K562 (cell line): ENCODE measurements around the gene ZNF236. TPM values are rescaled to one million over a fixed set of nuclear protein-coding genes. Genes with fewer than 3 reads are reported as not detected.
"Not testable (repeated sequence)": the region's sequence is repeated elsewhere in the genome, so short reads cannot be mapped to it uniquely, and the experiment has no call there.

Source experiments
- ATAC-seq: fragments of 200-7000 bp; cut with Tn5 transposase; 3 replicates; pipeline ENCODE4 v1.9.1; 2020; ENCODE audit warnings: moderate library complexity
- BruUV-seq: library from RNA; stranded (reverse); fragments of 400-500 nt; replicated peaks from 2 replicates; lab custom pipeline; 2021; lab: Mats Ljungman, UMichigan
- CTCF ChIA-PET: fragments of 300-600 bp; formaldehyde crosslinking; extraction: SDS; loops from one replicate; lab custom pipeline; 2021; ENCODE audit warnings: low intra/inter-chr PET ratio; lab: Yijun Ruan, JAX
- POLR2A ChIA-PET: fragments of 300-600, 350-650 bp; sonication (Branson Sonifier 250); formaldehyde crosslinking; extraction: SDS; loops from one replicate; lab custom pipeline; 2021; ENCODE audit warnings: antibody characterized with exemption, inconsistent platforms; lab: Yijun Ruan, JAX
- DNase-seq, 4 experiments: peaks; one replicate each; pipeline versions ENCODE4 v3.0.0 to v3.0.0-alpha.2; 2011 to 2018; ENCODE audit warnings: low spot score in 3 of 4, mixed read lengths in 3 of 4; ENCODE audit errors: extremely low read depth in 1 of 4
- FAIRE-seq: peaks from 2 replicates; lab custom pipeline; 2011; peaks lifted over from hg19 to GRCh38; lab: Jason Lieb, UNC
- H2AFZ ChIP-seq: 2 replicates; pipeline ENCODE4 v1.6.0; 2011; ENCODE audit warnings: low read depth, low read length, control low read depth, inconsistent platforms
- H3K27ac ChIP-seq: fragments of 200-600 bp; 3 replicates; pipeline ENCODE4 v1.8.0; 2011; ENCODE audit warnings: low read depth, mild to moderate bottlenecking, control low read depth, inconsistent platforms, low read length, moderate library complexity, mixed read lengths; ENCODE audit errors: extremely low read depth
- H3K27me3 ChIP-seq, 2 experiments: fragments of 300-600 bp in 1 of 2; 2 replicates in 1 of 2; 3 replicates in 1 of 2; pipeline versions ENCODE4 v1.6.0 to v1.8.0; 2011; ENCODE audit warnings: inconsistent platforms in 2 of 2, low read length in 2 of 2, mild to moderate bottlenecking in 1 of 2, mixed read lengths in 1 of 2, moderate library complexity in 1 of 2; ENCODE audit not compliant: control insufficient read depth in 2 of 2, insufficient read depth in 2 of 2
- H3K36me3 ChIP-seq: fragments of 300-600 bp; 3 replicates; pipeline ENCODE4 v1.8.0; 2011; ENCODE audit warnings: mild to moderate bottlenecking, low read length, inconsistent platforms; ENCODE audit not compliant: control insufficient read depth, insufficient read depth
- H3K4me1 ChIP-seq, 2 experiments: fragments of 200-600 bp in 1 of 2; replicated peaks in 1 of 2; 2 replicates in 1 of 2; 3 replicates in 1 of 2; pipeline versions ENCODE4 v1.5.1 to v1.8.0; 2011; ENCODE audit warnings: inconsistent platforms in 2 of 2, low read length in 2 of 2, mild to moderate bottlenecking in 1 of 2, mixed read lengths in 1 of 2, moderate library complexity in 1 of 2; ENCODE audit not compliant: control insufficient read depth in 2 of 2, insufficient read depth in 2 of 2
- H3K4me2 ChIP-seq: 2 replicates; pipeline ENCODE4 v1.6.1; 2011; ENCODE audit warnings: low read length, control low read depth, inconsistent platforms, mixed read lengths; ENCODE audit not compliant: insufficient read depth
- H3K4me3 ChIP-seq: fragments of 200-600 bp; sonication (generic), shearing (Covaris generic); 2 replicates; pipeline ENCODE4 v1.5.1; 2016; ENCODE audit warnings: control low read depth, inconsistent platforms
- H3K79me2 ChIP-seq: fragments of 200-600 bp; 3 replicates; pipeline ENCODE4 v1.8.0; 2011; ENCODE audit warnings: low read length, inconsistent platforms; ENCODE audit not compliant: control insufficient read depth, insufficient read depth
- H3K9ac ChIP-seq, 2 experiments: 2 replicates each; pipeline versions ENCODE4 v1.6.0 to v1.6.1; 2011; ENCODE audit warnings: low read depth in 2 of 2, low read length in 2 of 2, control low read depth in 1 of 2, inconsistent platforms in 1 of 2, mild to moderate bottlenecking in 1 of 2, mixed read lengths in 1 of 2; ENCODE audit not compliant: insufficient read depth in 1 of 2
- H3K9me1 ChIP-seq: one replicate; pipeline ENCODE4 v1.6.0; 2011; ENCODE audit warnings: inconsistent platforms, mild to moderate bottlenecking, low read length, moderate library complexity; ENCODE audit not compliant: control insufficient read depth, insufficient read depth
- H3K9me3 ChIP-seq: replicated peaks from 2 replicates; pipeline ENCODE4 v1.5.1; 2011; ENCODE audit warnings: low read depth, low read length, inconsistent platforms; ENCODE audit not compliant: control insufficient read depth, insufficient read depth
- H4K20me1 ChIP-seq: replicated peaks from 2 replicates; pipeline ENCODE4 v1.6.1; 2011; ENCODE audit warnings: low read length, inconsistent platforms, mixed read lengths; ENCODE audit not compliant: control insufficient read depth, insufficient read depth
- CBX1 ChIP-seq: sonication (generic); IDR thresholded peaks from 2 replicates; pipeline ENCODE4 v1.6.1; 2016; ENCODE audit warnings: antibody characterized with exemption, low read depth, mild to moderate bottlenecking
- EP400 ChIP-seq: fragments of 450-650 bp; IDR thresholded peaks from 2 replicates; pipeline ENCODE4 v1.6.1; 2017; ENCODE audit warnings: antibody characterized with exemption, mild to moderate bottlenecking, moderate library complexity
- KLF13 ChIP-seq: fragments of 450-650 bp; IDR thresholded peaks from 2 replicates; pipeline ENCODE4 v1.6.1; 2016; ENCODE audit warnings: missing genetic modification characterization, low read depth, mild to moderate bottlenecking, missing compliant biosample characterization, moderate library complexity, borderline replicate concordance
- TAF9B ChIP-seq: fragments of 450-650 bp; IDR thresholded peaks from 2 replicates; pipeline ENCODE4 v1.6.1; 2018; ENCODE audit warnings: mild to moderate bottlenecking; ENCODE audit not compliant: partially characterized antibody
- U2AF1 ChIP-seq: fragments of 200-400 bp; formaldehyde crosslinking; optimal IDR thresholded peaks from 2 replicates; pipeline ENCODE3; 2017; ENCODE audit warnings: mild to moderate bottlenecking, low read depth, low read length, moderate library complexity
- XRCC5 ChIP-seq: fragments of 200-400 bp; formaldehyde crosslinking; IDR thresholded peaks from 2 replicates; pipeline ENCODE4 v1.6.1; 2017; ENCODE audit warnings: low read depth, mild to moderate bottlenecking, low read length
- WGBS: fragments of 100-300 bp; shearing (Covaris generic); methylation state at CpG from one replicate; pipeline ENCODE4 v1.1.6; 2016; ENCODE audit warnings: low coverage, mixed read lengths; ENCODE audit not compliant: insufficient coverage; ENCODE audit errors: missing lambda C conversion rate; 5-methylcytosine and 5-hydroxymethylcytosine counted together
- in situ Hi-C: fragments of 300-500 bp; cut with MboI; formaldehyde crosslinking; loops from 4 replicates; pipeline ENCODE4 v1.15.0; 2018; ENCODE audit warnings: inconsistent platforms, mixed read lengths
- intact Hi-C: fragments of 100-400 bp; cut with micrococcal nuclease; formaldehyde crosslinking; loops from 2 replicates; pipeline ENCODE4 v1.14.2; 2022
- polyA plus RNA-seq, 8 experiments: library from polyadenylated mRNA; depleted of rRNA in 4 of 8; stranded (reverse) in 5 of 8; unstranded in 3 of 8; fragments of >200 nt; fragmentation: Nextera tagmentation in 2 of 8; fragmentation: Illumina TruSeq in 1 of 8; extraction: Ambion mirVana in 2 of 8; extraction: Trizol in 1 of 8; gene quantifications; 2 replicates each; pipeline versions ENCODE4 v1.2.1 to v1.2.3, GENCODE V29; 2011 to 2014; ENCODE audit warnings: inconsistent platforms in 1 of 8, missing spikeins in 1 of 8
- total RNA-seq, 7 experiments: library from RNA; depleted of rRNA in 6 of 7; stranded (reverse); fragments of >200 nt in 6 of 7; fragmentation: Illumina TruSeq in 2 of 7; extraction: Trizol in 2 of 7; gene quantifications; 2 replicates each; pipeline versions ENCODE4 v1.2.1 to v1.2.3, GENCODE V29; 2011 to 2021; ENCODE audit warnings: low replicate concordance in 1 of 7

ZNF236 gene
- total and polyA plus RNA-seq, 9 of the 15 experiments (the other 6 are each of a cell fraction or from before 2014, with no cell fraction given), result 0.35 to 8.7 (median 3.4) TPM

- TF ChIP-seq EP400 (no peak), KLF13 (tag) (no peak), U2AF1 (no peak)
- TF ChIP-seq, all 486 proteins: peak for 0
Observed at GRCh38 chr18:76941284-76941683, 118.9 kb downstream of the ZNF236 start (continued).

GRCh38 chr18:76943542-76944339 lies 121.4 kb downstream of the ZNF236 start:
- Histone ChIP-seq H3K9me1 (no peaks in the 10 kb centered on the region), H3K4me1 (no peaks in the 10 kb centered on the region; a peak in 1 of 5 replicates), H2AFZ (no peak overlapping the region), H3K36me3 (peaks cover 7% of the 10 kb centered on the region; the same call in 1 of the 3 replicates), H4K20me1 (no peaks in the 10 kb centered on the region), H3K9me3 (no peaks in the 10 kb centered on the region), H3K4me3 (no peak overlapping the region), H3K9ac (no peak overlapping the region), H3K79me2 (no peaks in the 10 kb centered on the region), H3K4me2 (no peak overlapping the region), H3K27me3 (no peaks in the 10 kb centered on the region), H3K27ac (no peak overlapping the region)
- ChIA-PET POLR2A (no interaction called here), CTCF (no interaction called here)
- no TSS peak for BruUV-seq
- intact Hi-C loops (no loop called here), in situ Hi-C loops (no loop called here)
- FAIRE-seq (no peak), ATAC-seq (no peak), DNase-seq (no peak)
- WGBS, result 92% methylated on average over 6 of the region's 6 CpGs
- no peak for TF ChIP-seq TAF9B
- TF ChIP-seq CBX1, result no peak
- no peak for TF ChIP-seq XRCC5

GRCh38 chr18:76944346-76944745 lies 122.0 kb downstream of the ZNF236 start:
- H3K27me3 ChIP-seq, H3K4me1 ChIP-seq, H3K9me1 ChIP-seq, in situ Hi-C loops, DNase-seq, H3K79me2 ChIP-seq, CTCF ChIA-PET, H2AFZ ChIP-seq, FAIRE-seq, H3K4me3 ChIP-seq, H3K36me3 ChIP-seq, H4K20me1 ChIP-seq, BruUV-seq, POLR2A ChIA-PET, H3K9ac ChIP-seq, H3K4me2 ChIP-seq, intact Hi-C loops, H3K27ac ChIP-seq, H3K9me3 ChIP-seq, ATAC-seq: not testable (repeated sequence)
- 94% methylated on average over 7 of the region's 8 CpGs for WGBS
